Measurements from ENCODE around the gene ZFP92. TPM values are rescaled to one million over a fixed set of nuclear protein-coding genes. Genes with fewer than 3 reads are reported as not detected.

Gene ZFP92, protein sequence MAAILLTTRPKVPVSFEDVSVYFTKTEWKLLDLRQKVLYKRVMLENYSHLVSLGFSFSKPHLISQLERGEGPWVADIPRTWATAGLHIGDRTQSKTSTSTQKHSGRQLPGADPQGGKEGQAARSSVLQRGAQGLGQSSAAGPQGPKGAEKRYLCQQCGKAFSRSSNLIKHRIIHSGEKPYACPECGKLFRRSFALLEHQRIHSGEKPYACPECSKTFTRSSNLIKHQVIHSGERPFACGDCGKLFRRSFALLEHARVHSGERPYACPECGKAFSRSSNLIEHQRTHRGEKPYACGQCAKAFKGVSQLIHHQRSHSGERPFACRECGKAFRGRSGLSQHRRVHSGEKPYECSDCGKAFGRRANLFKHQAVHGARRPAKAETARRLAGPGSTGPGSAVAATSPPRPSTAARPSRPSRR
- 1.5 and 1.7 TPM in 2 replicates for total RNA-seq

GRCh38 chrX:153411255-153411987, at the start of gene ZFP92:
TSS of gene ZFP92 (plus strand) at chrX:153411472. CDS start at chrX:153418323, 6,851 bp downstream.
- Mint-ChIP-seq H3K27me3 (no peaks in the 10 kb centered on the region), H3K27ac (no peak within 1 kb of the TSS), H3K4me1 (peaks cover 9% of the 10 kb centered on the region), H3K4me3 (peak within 1 kb of the TSS; percentile 81), H3K9me3 (no peaks in the 10 kb centered on the region), H3K36me3 (ENCODE audit: low read depth) (no peaks in the 10 kb centered on the region)
- intact Hi-C loops (cut with micrococcal nuclease) = no loop called here
- DNase-seq = peak; percentile 80

GRCh38 chrX:153361781-153362397, 49.4 kb upstream of the ZFP92 start:
- peaks cover 10% of the 10 kb centered on the region for H3K36me3 Mint-ChIP-seq (ENCODE audit: low read depth)
- H3K9me3 Mint-ChIP-seq = peaks cover 4% of the 10 kb centered on the region
- no peak overlapping the region for H3K27ac Mint-ChIP-seq
- peaks cover 3% of the 10 kb centered on the region for H3K4me1 Mint-ChIP-seq
- H3K4me3 Mint-ChIP-seq = no peak overlapping the region
- no peaks in the 10 kb centered on the region for H3K27me3 Mint-ChIP-seq
- intact Hi-C loops (cut with micrococcal nuclease) = no loop called here
- no peak for DNase-seq

- no peaks in the 10 kb centered on the region for H3K9me3 Mint-ChIP-seq
- no peak for DNase-seq
- no peaks in the 10 kb centered on the region for H3K27me3 Mint-ChIP-seq
- intact Hi-C loops (cut with micrococcal nuclease) = no loop called here
- H3K4me3 Mint-ChIP-seq = no peak overlapping the region
- H3K27ac Mint-ChIP-seq = no peak overlapping the region
- H3K36me3 Mint-ChIP-seq (ENCODE audit: low read depth) = no peaks in the 10 kb centered on the region
- H3K4me1 Mint-ChIP-seq = peaks cover 5% of the 10 kb centered on the region
These were observed 45.6 kb upstream of the ZFP92 start for GRCh38 chrX:153365670-153366069.

DNA sequence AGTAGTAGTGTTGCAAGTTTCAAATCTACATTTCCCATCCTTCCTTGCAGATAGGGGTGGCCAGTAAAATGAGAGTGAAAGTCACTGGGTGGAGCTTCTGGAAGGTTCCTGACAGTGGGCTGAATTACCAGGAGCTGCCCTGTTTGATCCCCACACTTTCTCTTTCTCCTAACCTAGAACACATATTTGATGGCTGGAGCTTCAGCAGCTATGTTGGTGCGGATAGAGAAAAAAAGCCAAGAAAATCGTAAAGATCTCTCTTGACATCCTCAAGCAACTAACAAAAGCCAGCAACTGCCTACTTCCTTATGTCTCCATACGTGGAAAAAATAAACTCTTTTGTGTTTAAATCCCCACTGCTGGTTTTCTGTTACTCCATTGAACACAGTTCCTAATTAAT, 45.2 kb upstream of the ZFP92 start:
- no peak for DNase-seq
- Mint-ChIP-seq H3K27ac (no peak overlapping the region), H3K4me3 (no peak overlapping the region), H3K27me3 (no peaks in the 10 kb centered on the region), H3K9me3 (no peaks in the 10 kb centered on the region), H3K4me1 (peaks cover 5% of the 10 kb centered on the region), H3K36me3 (ENCODE audit: low read depth) (no peaks in the 10 kb centered on the region)
- intact Hi-C loops (cut with micrococcal nuclease) = no loop called here

GRCh38 chrX:153366878-153367538, 44.3 kb upstream of the ZFP92 start:
- no peak overlapping the region for H3K27ac Mint-ChIP-seq
- H3K9me3 Mint-ChIP-seq = no peaks in the 10 kb centered on the region
- intact Hi-C loops (cut with micrococcal nuclease) = no loop called here
- H3K4me3 Mint-ChIP-seq = no peak overlapping the region
- no peak for DNase-seq
- no peaks in the 10 kb centered on the region for H3K27me3 Mint-ChIP-seq
- H3K4me1 Mint-ChIP-seq = peaks cover 5% of the 10 kb centered on the region
- no peaks in the 10 kb centered on the region for H3K36me3 Mint-ChIP-seq (ENCODE audit: low read depth)

DNA sequence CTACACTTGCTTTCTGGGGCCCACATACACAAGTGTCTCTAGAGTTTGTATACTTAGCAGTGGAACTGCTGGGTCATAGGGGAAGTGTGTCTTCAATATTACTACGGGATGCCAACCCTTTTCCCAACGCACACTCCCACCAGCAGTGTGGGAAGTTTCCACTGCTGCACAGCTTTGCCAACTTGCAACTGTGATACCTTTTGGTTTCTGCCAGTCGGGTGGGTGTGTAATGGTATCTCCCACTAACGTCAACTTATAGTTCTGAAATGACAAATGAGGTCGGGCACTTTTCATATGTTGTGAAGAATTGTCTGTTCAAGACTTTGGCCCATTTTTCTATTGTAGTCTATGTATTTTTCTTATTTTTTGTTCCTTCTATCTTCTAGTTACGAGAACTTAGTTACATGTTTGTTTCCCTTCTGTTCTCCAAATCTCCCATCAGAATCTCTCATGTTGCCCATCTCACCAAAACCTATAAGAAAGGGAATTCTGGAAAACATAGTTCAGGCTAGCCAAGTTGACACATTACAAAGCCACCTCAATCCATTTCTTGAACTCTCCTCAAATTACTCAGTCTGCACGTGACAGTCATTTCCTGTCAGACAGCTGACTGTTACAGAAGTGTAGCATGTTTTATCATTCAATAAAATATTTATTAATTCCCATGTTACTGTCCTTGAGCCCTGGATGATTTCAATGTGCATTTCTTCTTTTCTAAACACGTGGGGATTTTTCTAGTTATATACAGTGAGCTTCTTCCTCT, 40.8 kb upstream of the ZFP92 start:
- no peak for DNase-seq
- no peak overlapping the region for H3K27ac Mint-ChIP-seq
- no peak overlapping the region for H3K4me3 Mint-ChIP-seq
- no peaks in the 10 kb centered on the region for H3K36me3 Mint-ChIP-seq (ENCODE audit: low read depth)
- H3K27me3 Mint-ChIP-seq = no peaks in the 10 kb centered on the region
- intact Hi-C loops (cut with micrococcal nuclease) = loop anchor here (5.0 kb wide), 1 partner anchor 33 kb away; no protein-coding TSS in a partner anchor
- H3K4me1 Mint-ChIP-seq = peaks cover 5% of the 10 kb centered on the region
- no peaks in the 10 kb centered on the region for H3K9me3 Mint-ChIP-seq

DNA sequence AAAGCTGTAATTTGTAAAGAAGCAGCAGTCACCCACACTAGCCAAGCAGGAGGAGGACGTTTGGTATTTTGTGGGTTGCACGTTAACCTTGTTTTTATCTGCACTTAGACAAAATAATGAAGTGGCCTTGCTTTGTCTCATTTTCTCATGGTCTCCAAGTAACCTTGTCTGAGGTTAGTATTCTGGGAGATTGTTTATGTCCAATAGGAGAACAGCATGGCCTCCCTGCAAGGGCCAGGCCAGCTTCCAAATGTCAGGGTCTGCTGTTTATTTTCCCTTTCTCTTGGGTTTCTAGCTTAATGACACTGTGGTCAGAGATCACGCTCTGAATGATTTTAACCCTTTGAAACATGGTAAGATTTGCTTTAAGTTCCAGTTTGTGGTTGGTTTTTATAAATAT, 40.0 kb upstream of the ZFP92 start:
- Mint-ChIP-seq H3K9me3 (no peaks in the 10 kb centered on the region), H3K27me3 (no peaks in the 10 kb centered on the region), H3K27ac (no peak overlapping the region), H3K36me3 (ENCODE audit: low read depth) (no peaks in the 10 kb centered on the region), H3K4me3 (no peak overlapping the region), H3K4me1 (peaks cover 3% of the 10 kb centered on the region)
- DNase-seq = no peak
- intact Hi-C loops (cut with micrococcal nuclease) = loop anchor here (5.0 kb wide), 1 partner anchor 34 kb away; no protein-coding TSS in a partner anchor

- H3K27ac Mint-ChIP-seq = no peak overlapping the region
- no peaks in the 10 kb centered on the region for H3K9me3 Mint-ChIP-seq
- no peaks in the 10 kb centered on the region for H3K36me3 Mint-ChIP-seq (ENCODE audit: low read depth)
- H3K27me3 Mint-ChIP-seq = peaks cover 2% of the 10 kb centered on the region
- intact Hi-C loops (cut with micrococcal nuclease) = loop anchor here (5.0 kb wide), 1 partner anchor 36 kb away; no protein-coding TSS in a partner anchor
- no peak for DNase-seq
- no peak overlapping the region for H3K4me3 Mint-ChIP-seq
- H3K4me1 Mint-ChIP-seq = peaks cover 3% of the 10 kb centered on the region
These were observed 38.3 kb upstream of the ZFP92 start for GRCh38 chrX:153372949-153373348.

GRCh38 chrX:153374426-153374825, 36.8 kb upstream of the ZFP92 start:
- H3K4me3 Mint-ChIP-seq = no peak overlapping the region

GRCh38 chrX:153375571-153375970, 35.7 kb upstream of the ZFP92 start:
- H3K9me3 Mint-ChIP-seq = no peaks in the 10 kb centered on the region
- no peak for DNase-seq
- intact Hi-C loops (cut with micrococcal nuclease) = no loop called here

More at GRCh38 chrX:153374426-153374825, 36.8 kb upstream of the ZFP92 start:
- Mint-ChIP-seq H3K4me1 (peaks cover 3% of the 10 kb centered on the region), H3K36me3 (ENCODE audit: low read depth) (no peaks in the 10 kb centered on the region), H3K27me3 (peaks cover 2% of the 10 kb centered on the region), H3K9me3 (no peaks in the 10 kb centered on the region), H3K27ac (no peak overlapping the region)
- DNase-seq = no peak
- intact Hi-C loops (cut with micrococcal nuclease) = loop anchor here (5.0 kb wide), 1 partner anchor 37 kb away; no protein-coding TSS in a partner anchor

DNA sequence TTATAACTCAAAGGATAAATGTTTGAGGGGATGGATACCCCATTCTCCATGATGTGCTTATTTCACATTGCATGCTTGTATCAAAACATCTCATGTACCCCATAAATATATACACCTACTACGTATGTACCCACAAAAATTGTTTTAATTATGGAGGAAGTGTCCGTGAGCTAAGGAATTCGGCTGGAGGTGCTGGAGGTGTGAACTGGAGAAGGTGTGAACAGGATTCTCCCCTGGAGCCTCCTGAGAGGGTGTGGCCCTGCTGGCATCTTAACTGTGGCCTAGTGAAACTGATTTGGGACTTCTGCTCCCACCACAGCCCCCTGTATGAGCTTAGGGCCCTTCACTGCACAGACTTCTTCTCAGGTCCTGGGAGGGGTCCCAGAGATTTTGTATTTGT, 33.5 kb upstream of the ZFP92 start:
- Mint-ChIP-seq H3K9me3 (no peaks in the 10 kb centered on the region), H3K36me3 (ENCODE audit: low read depth) (no peaks in the 10 kb centered on the region), H3K27ac (no peak overlapping the region), H3K4me1 (no peaks in the 10 kb centered on the region), H3K27me3 (peaks cover 2% of the 10 kb centered on the region), H3K4me3 (no peak overlapping the region)
- intact Hi-C loops (cut with micrococcal nuclease) = no loop called here
- no peak for DNase-seq

More at GRCh38 chrX:153375571-153375970, 35.7 kb upstream of the ZFP92 start:
- Mint-ChIP-seq H3K4me1 (peaks cover 1% of the 10 kb centered on the region), H3K36me3 (ENCODE audit: low read depth) (no peaks in the 10 kb centered on the region), H3K27me3 (peaks cover 2% of the 10 kb centered on the region), H3K4me3 (no peak overlapping the region), H3K27ac (no peak overlapping the region)

DNA sequence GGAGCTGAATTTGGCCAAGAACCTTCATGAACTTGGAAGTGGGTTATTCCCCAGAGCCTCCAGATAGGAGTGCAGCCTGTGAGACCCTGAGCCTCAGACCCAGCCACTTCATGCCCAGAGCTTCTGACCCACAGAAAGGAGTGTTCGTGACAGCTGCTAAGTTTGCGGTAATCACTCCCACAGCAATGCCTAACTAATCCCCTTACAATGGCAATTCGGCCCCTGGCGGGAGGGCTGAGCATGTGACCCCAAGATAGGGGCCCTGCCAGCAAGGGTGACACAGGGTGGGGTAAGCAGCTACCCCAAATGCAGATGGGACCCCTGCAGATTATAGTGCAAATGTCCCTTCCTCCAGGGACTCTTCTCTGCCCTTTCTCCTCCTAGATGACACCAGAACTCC, 32.7 kb upstream of the ZFP92 start:
- H3K27me3 Mint-ChIP-seq = peaks cover 2% of the 10 kb centered on the region

GRCh38 chrX:153379508-153379907, 31.8 kb upstream of the ZFP92 start:
- Mint-ChIP-seq H3K36me3 (ENCODE audit: low read depth) (no peaks in the 10 kb centered on the region), H3K4me3 (no peak overlapping the region), H3K27ac (no peak overlapping the region), H3K27me3 (peaks cover 2% of the 10 kb centered on the region), H3K4me1 (no peaks in the 10 kb centered on the region), H3K9me3 (no peaks in the 10 kb centered on the region)
- intact Hi-C loops (cut with micrococcal nuclease) = no loop called here
- no peak for DNase-seq

More for the DNA sequence above, 32.7 kb upstream of the ZFP92 start:
- no peaks in the 10 kb centered on the region for H3K36me3 Mint-ChIP-seq (ENCODE audit: low read depth)
- intact Hi-C loops (cut with micrococcal nuclease) = no loop called here
- no peak overlapping the region for H3K27ac Mint-ChIP-seq
- H3K4me3 Mint-ChIP-seq = no peak overlapping the region
- DNase-seq = no peak
- H3K9me3 Mint-ChIP-seq = no peaks in the 10 kb centered on the region
- H3K4me1 Mint-ChIP-seq = no peaks in the 10 kb centered on the region

Data from activated CD4-positive, alpha-beta T cell treated with anti-CD3 and anti-CD28 coated beads, Interleukin-2, amount 10 ng/mL, durations not matched to agents 24 days and 14 days (primary cell).